Transverse colon (tissue), 4 donors: ENCODE measurements around the gene HOXA3. TPM values are rescaled to one million over a fixed set of nuclear protein-coding genes. Genes with fewer than 3 reads are reported as not detected.
A peak's percentile ranks its signal among the peaks of the same experiment; 100 is the strongest.

ENCODE experiments used
- DNase-seq: peaks from one replicate; pipeline ENCODE4 v3.0.0-alpha.2; 2019
- H3K27ac ChIP-seq, 4 donors: fragments of 200-600 bp; sonication (generic); 2 replicates each; pipeline ENCODE4 v1.5.1; 2016 to 2018; ENCODE audit warnings: inconsistent platforms in 4 of 4
- H3K27me3 ChIP-seq: fragments of 200-600 bp; sonication (generic); 2 replicates; pipeline ENCODE4 v1.5.1; 2017; ENCODE audit warnings: inconsistent platforms
- H3K36me3 ChIP-seq, 4 donors: fragments of 200-600 bp; sonication (generic); 2 replicates each; pipeline ENCODE4 v1.5.1; 2017 to 2019; ENCODE audit warnings: inconsistent platforms in 4 of 4
- H3K4me1 ChIP-seq, 4 donors: fragments of 200-600 bp; sonication (generic); 2 replicates each; pipeline ENCODE4 v1.5.1; 2017 to 2020; ENCODE audit warnings: inconsistent platforms in 4 of 4
- H3K4me3 ChIP-seq, 4 donors: fragments of 200-600 bp; sonication (generic); 1 replicate in 1 of 4; 2 replicates in 3 of 4; pipeline versions ENCODE4 v1.5.1 to v1.6.1; 2017 to 2019; ENCODE audit warnings: inconsistent platforms in 4 of 4
- H3K9me3 ChIP-seq, 2 donors: fragments of 200-600 bp; sonication (generic); 2 replicates each; pipeline ENCODE4 v1.5.1; 2017 to 2019; ENCODE audit warnings: inconsistent platforms in 2 of 2
- EP300 ChIP-seq: sonication (generic); formaldehyde crosslinking; IDR thresholded peaks from one replicate; pipeline ENCODE4 v1.6.1; 2017; ENCODE audit warnings: antibody characterized with exemption, low read depth
- POLR2A ChIP-seq: fragments of 450-650 bp; IDR thresholded peaks from one replicate; pipeline ENCODE4 v1.6.1; 2016; ENCODE audit warnings: antibody characterized with exemption, mild to moderate bottlenecking, moderate library complexity
- POLR2AphosphoS5 ChIP-seq, 3 donors: sonication (generic); formaldehyde crosslinking; IDR thresholded peaks; one replicate each; pipeline ENCODE4 v1.6.1; 2016; ENCODE audit warnings: antibody characterized with exemption in 3 of 3
- WGBS, 2 donors: methylation state at CpG; one replicate each; pipeline ENCODE4 v1.1.5; 2018; ENCODE audit warnings: low coverage in 1 of 2; 5-methylcytosine and 5-hydroxymethylcytosine counted together
- in situ Hi-C, 4 donors: fragments of 200-750 bp; cut with MboI; loops; one replicate each; pipeline versions ENCODE4 v1.15.0 to v1.15.1; 2017; ENCODE audit warnings: low sequenced_read_pairs in 3 of 4, low pct_ligation_motif_present in 1 of 4, low pct_unique_long_range_greater_than_20kb in 1 of 4
- intact Hi-C: fragments of 100-400 bp; cut with DNase I; formaldehyde crosslinking; loops from one replicate; pipeline ENCODE4 v1.15.1; 2023; ENCODE audit warnings: low total_unique reads
- total RNA-seq, 4 donors: library from RNA; depleted of rRNA; stranded (reverse); fragments of >200 nt; gene quantifications; one replicate each; pipeline ENCODE4 v1.1.0, GENCODE V29; 2016
- TF ChIP-seq, protein P1 (sequence below), 5 experiments: fragments of 200-600 bp in 3 of 5; fragments of 450-650 bp in 2 of 5; sonication (generic) in 3 of 5; IDR thresholded peaks; 1 replicate in 2 of 5; 2 replicates in 3 of 5; pipeline ENCODE4 v1.5.1; 2016 to 2017; ENCODE audit warnings: antibody characterized with exemption in 5 of 5, inconsistent platforms in 3 of 5, mild to moderate bottlenecking in 2 of 5, moderate library complexity in 1 of 5

The HOXA3 gene
- total RNA-seq, 4 donors from 2014 or later = 14.1 to 27.3 (median 15.7) TPM

DNA sequence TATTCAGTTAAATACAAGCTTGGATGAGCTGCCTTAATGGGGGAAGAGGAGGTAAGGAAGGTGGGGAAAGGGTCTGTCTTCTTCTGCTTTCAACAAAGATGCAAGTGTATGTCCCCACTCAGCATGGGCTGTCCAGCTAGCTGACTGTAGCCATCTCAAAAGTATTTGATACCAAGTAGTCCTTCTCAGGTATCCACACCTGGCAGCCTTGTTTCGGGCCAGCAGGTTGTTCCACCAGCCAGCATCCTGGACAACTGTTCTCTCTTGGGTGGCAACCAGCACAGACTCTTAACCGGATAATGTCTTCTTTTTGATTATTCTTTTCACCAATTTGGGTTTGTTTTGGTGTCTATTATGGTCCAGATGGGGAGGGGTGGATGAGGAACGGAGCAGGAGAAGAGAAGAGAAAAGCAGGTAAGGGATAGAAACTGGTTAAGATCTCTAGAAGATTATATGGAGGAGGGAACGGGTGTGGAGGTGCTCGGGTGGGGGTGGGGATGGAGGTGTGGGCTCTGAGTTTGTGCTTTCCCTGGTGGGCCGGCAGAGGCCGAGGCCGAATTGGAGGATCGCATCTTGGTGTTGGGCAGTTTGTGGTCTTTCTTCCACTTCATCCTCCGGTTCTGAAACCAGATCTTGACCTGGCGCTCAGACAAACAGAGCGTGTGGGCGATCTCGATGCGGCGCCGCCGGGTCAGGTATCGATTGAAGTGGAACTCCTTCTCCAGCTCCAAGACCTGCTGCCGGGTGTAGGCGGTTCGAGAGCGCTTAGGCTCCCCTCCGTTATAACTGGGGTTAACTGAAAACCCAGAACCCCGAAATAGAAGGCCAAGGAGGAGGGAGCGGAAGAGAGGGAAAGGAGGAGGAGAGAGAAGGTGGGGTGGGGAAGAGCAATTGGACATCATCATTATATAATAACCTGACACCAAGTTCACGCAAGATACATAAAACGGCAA is 23.3 kb downstream of the HOXA3 start:
- Histone ChIP-seq H3K27ac (peak overlapping the region; percentile 94 to 99 (median 96)), H3K27me3 (no peaks in the 10 kb centered on the region), H3K36me3 (no peaks in the 10 kb centered on the region), H3K4me1 (peaks cover 37 to 90% (median 85%) of the 10 kb centered on the region in 4 donors), H3K9me3 (no peaks in the 10 kb centered on the region), H3K4me3 (peak overlapping the region in 3 of 4 donors; percentile 62 to 77 (median 72))
- DNase-seq = no peak
- in situ Hi-C loops = no loop called here
- intact Hi-C loops = loop anchor here (2.0 kb wide), 1 partner anchor 30 kb away; no protein-coding TSS in a partner anchor
- TF ChIP-seq POLR2AphosphoS5 (IDR thresholded peaks at IDR 0.05) = no peak
- no peak for TF ChIP-seq POLR2A
- no peak for TF ChIP-seq EP300
- TF ChIP-seq, protein P1, sequence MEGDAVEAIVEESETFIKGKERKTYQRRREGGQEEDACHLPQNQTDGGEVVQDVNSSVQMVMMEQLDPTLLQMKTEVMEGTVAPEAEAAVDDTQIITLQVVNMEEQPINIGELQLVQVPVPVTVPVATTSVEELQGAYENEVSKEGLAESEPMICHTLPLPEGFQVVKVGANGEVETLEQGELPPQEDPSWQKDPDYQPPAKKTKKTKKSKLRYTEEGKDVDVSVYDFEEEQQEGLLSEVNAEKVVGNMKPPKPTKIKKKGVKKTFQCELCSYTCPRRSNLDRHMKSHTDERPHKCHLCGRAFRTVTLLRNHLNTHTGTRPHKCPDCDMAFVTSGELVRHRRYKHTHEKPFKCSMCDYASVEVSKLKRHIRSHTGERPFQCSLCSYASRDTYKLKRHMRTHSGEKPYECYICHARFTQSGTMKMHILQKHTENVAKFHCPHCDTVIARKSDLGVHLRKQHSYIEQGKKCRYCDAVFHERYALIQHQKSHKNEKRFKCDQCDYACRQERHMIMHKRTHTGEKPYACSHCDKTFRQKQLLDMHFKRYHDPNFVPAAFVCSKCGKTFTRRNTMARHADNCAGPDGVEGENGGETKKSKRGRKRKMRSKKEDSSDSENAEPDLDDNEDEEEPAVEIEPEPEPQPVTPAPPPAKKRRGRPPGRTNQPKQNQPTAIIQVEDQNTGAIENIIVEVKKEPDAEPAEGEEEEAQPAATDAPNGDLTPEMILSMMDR (IDR thresholded peaks at IDR 0.05) = no peak
- WGBS, 2 donors = 50 to 52% methylated on average over 4 to 28 of the region's 28 CpGs

DNA sequence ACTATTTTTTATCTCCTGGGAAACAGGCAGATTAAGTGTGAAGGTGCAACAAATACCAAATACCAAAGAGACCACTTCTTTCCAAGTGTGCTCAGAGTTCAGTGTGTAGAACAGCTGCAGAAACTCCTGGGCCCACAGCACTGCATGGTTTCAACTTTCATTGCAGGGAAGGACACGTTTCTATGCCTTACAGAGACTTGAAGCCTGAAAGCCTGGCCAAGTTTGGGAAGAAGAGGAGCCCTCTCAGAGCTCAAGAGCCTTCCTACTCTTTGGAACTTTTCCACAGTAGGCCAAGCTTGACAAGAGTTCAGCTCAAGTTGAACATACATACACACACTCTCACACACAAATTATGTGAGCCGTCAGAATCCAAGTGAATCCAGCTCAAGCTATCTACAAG is 24.3 kb downstream of the HOXA3 start:
- H3K27me3 ChIP-seq = no peaks in the 10 kb centered on the region
- TF ChIP-seq POLR2AphosphoS5 (IDR thresholded peaks at IDR 0.05) = peak in 2 of 3 donors; percentile 17 to 23
- TF ChIP-seq, protein P1 (IDR thresholded peaks at IDR 0.05) = no peak
- H3K9me3 ChIP-seq = no peaks in the 10 kb centered on the region
- in situ Hi-C loops = no loop called here
- WGBS, 2 donors = 43% methylated on average over 2 of the region's 2 CpGs; no CpG with 5 or more reads in 1 of the 2 donors
- no peak overlapping the region for H3K4me3 ChIP-seq
- H3K36me3 ChIP-seq = no peaks in the 10 kb centered on the region
- intact Hi-C loops = loop anchor here (2.0 kb wide), 1 partner anchor 29 kb away; no protein-coding TSS in a partner anchor
- no peak for DNase-seq
- peak overlapping the region; percentile 94 to 99 (median 96) for H3K27ac ChIP-seq
- peaks cover 42 to 90% (median 83%) of the 10 kb centered on the region in 4 donors for H3K4me1 ChIP-seq

DNA sequence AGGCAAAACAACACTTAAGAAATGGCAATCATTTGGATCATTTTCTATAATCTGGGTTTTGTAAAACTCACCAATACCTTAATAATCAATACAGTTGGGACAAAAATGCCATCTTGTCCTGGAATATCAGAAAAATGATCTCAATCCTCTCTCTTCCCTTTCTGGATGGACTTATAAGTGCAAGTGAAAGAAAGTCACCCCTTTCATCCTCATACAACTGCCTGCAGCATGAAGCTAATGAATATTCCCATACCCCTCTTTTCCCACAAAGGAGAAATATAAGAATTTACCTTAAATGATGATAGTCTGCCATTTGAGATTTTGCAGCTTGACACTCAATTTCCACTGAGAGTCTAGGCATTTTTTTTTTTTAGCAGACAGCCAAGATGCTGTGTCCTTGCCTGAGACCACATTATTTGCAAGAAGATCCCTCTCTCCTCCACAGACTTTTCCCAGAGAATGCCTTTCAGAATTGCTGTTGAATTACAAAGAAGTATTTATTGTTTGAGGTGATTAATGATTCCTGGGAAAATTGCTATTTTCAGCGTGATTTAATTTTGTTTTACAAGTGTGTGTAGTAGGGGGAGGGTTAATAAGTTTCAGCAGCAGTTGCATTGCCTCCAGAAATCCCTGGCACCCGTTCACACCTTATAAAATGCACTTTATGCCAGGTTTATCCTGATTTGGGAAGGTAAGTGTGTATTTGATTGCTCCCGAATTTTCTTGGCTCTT is 25.6 kb downstream of the HOXA3 start:
- Histone ChIP-seq H3K27me3 (no peaks in the 10 kb centered on the region), H3K36me3 (no peaks in the 10 kb centered on the region), H3K27ac (peak overlapping the region in 3 of 4 donors; percentile 94 to 99 (median 98)), H3K9me3 (no peaks in the 10 kb centered on the region), H3K4me3 (no peak overlapping the region), H3K4me1 (peaks cover 42 to 90% (median 77%) of the 10 kb centered on the region in 4 donors)
- intact Hi-C loops (no loop called here), in situ Hi-C loops (no loop called here)
- TF ChIP-seq POLR2A (no peak), EP300 (no peak), POLR2AphosphoS5 (IDR thresholded peaks at IDR 0.05) (no peak)
- TF ChIP-seq, protein P1 (IDR thresholded peaks at IDR 0.05) = no peak
- WGBS, 2 donors = 24 to 29% methylated on average over 3 of the region's 3 CpGs
- DNase-seq = no peak

DNA sequence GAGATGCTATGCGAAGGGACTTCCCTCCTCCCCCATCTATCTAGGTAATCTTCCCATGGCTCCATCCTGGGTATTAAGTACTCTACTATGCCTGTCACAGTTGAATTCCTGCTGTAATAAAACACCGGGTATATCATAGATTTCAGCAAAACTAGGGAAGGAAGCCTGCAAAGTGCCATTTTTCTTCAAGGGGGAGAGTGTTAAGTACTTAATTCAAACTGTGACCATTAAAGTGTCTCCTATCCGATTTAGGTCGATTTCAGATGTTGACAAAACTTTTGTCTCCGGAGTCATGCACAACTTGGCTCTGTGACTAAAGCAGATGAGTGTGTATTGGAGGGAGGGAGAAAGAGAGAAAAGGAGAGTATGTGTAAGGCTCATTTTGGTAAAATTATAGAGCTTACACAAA is 26.4 kb downstream of the HOXA3 start:
- intact Hi-C loops (no loop called here), in situ Hi-C loops (no loop called here)
- Histone ChIP-seq H3K9me3 (no peaks in the 10 kb centered on the region), H3K4me1 (peaks cover 37 to 90% (median 77%) of the 10 kb centered on the region in 4 donors), H3K4me3 (no peak overlapping the region), H3K27ac (peak overlapping the region; percentile 90 to 96 (median 92)), H3K27me3 (no peaks in the 10 kb centered on the region), H3K36me3 (no peaks in the 10 kb centered on the region)
- no peak for DNase-seq
- TF ChIP-seq POLR2AphosphoS5 (IDR thresholded peaks at IDR 0.05) (no peak), EP300 (no peak), POLR2A (no peak)
- TF ChIP-seq, protein P1 (IDR thresholded peaks at IDR 0.05) = no peak
- 41 to 48% methylated on average over 4 to 5 of the region's 5 CpGs for WGBS, 2 donors
